ENCODE results near the gene NF2.
A peak's percentile ranks its signal among the peaks of the same experiment; 100 is the strongest.

NF2 gene

DNA sequence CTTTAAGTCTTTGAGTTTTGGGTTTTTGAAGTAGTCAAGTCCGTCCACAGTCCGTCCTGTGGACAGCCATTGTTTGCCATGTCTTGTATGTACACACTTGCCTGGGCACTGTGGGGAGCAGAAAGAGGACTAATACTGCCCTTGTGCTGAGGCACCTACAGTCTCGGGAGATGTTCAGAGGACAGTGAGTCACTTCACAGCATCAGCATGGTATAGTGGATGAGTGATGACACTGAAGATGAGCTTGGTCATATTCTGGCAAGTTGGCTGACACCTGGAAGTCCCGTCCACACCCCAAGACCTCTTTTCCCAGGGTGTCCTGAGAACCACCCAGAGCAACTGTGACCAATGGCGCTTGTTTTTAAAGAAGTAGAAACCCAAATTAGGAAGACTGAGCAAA is 29.2 kb downstream of the NF2 start:
- TF ChIP-seq, protein P1, sequence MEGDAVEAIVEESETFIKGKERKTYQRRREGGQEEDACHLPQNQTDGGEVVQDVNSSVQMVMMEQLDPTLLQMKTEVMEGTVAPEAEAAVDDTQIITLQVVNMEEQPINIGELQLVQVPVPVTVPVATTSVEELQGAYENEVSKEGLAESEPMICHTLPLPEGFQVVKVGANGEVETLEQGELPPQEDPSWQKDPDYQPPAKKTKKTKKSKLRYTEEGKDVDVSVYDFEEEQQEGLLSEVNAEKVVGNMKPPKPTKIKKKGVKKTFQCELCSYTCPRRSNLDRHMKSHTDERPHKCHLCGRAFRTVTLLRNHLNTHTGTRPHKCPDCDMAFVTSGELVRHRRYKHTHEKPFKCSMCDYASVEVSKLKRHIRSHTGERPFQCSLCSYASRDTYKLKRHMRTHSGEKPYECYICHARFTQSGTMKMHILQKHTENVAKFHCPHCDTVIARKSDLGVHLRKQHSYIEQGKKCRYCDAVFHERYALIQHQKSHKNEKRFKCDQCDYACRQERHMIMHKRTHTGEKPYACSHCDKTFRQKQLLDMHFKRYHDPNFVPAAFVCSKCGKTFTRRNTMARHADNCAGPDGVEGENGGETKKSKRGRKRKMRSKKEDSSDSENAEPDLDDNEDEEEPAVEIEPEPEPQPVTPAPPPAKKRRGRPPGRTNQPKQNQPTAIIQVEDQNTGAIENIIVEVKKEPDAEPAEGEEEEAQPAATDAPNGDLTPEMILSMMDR (IDR thresholded peaks at IDR 0.05), result no peak
- no peak for TF ChIP-seq ZFX (IDR thresholded peaks at IDR 0.05; ENCODE audit: borderline replicate concordance)
- no peak overlapping the region for H3K27ac ChIP-seq

DNA sequence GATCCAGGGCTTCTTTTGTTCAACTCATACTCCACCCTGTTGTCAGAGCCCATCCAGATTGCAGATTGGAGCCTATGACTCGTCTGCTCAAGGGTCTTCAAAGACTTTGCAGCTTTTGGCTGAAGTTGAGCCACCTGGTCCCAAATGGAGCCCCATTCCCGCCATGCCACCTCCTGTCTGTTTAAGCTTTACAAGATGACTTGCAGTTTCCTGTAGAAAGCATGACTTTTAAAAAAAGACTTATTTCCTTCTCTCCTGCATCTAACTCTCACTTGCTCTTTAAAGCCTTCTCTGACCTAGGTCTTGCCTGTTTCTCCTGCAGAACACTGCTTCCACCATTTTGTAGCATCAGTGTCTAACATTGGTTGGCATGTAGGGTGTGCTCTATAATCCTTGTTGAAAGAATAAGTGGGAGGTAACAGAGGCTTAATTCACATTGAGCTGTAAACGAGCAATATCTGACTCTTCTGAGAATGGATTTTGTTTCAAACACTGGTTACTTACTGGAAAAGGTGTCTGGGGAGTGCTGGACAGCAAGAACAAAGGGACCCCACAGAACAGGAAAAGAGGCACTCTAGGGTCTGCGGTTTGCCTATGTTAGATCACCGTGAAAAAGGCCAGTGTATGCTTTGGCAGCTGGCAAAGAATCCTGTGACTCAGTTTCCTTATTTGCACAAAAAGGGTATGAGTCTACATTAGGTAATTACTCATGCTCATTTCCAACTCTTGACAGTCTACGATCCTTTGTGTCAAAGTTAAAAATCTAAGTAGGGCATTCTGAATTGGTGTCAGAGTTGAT is 30.3 kb downstream of the NF2 start:
- TF ChIP-seq, protein P1 (IDR thresholded peaks at IDR 0.05), result no peak
- no peak for TF ChIP-seq ZFX (IDR thresholded peaks at IDR 0.05; ENCODE audit: borderline replicate concordance)
- H3K27ac ChIP-seq, result no peak overlapping the region

DNA sequence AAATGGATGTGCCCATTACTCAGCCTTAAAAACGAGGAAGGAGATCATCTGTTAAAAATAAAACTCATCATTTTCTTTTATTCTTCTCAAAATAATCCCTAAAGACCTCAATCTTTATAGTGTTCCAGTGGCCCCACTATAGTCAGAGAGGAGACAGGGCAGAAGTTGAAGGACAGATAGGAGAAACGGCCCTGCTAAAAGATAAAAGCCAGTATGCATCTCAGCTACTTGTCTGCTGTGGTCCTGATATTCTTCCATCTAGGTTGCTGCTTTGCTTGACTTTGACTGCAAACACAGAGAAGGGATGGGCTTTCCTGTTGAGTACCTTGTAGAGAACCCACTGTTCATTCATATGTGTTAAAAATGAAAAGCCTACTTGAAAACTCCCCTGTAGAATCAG is 31.4 kb downstream of the NF2 start:
- no peak for TF ChIP-seq ZFX (IDR thresholded peaks at IDR 0.05; ENCODE audit: borderline replicate concordance)
- TF ChIP-seq, protein P1 (IDR thresholded peaks at IDR 0.05), result no peak
- H3K27ac ChIP-seq, result no peak overlapping the region

DNA sequence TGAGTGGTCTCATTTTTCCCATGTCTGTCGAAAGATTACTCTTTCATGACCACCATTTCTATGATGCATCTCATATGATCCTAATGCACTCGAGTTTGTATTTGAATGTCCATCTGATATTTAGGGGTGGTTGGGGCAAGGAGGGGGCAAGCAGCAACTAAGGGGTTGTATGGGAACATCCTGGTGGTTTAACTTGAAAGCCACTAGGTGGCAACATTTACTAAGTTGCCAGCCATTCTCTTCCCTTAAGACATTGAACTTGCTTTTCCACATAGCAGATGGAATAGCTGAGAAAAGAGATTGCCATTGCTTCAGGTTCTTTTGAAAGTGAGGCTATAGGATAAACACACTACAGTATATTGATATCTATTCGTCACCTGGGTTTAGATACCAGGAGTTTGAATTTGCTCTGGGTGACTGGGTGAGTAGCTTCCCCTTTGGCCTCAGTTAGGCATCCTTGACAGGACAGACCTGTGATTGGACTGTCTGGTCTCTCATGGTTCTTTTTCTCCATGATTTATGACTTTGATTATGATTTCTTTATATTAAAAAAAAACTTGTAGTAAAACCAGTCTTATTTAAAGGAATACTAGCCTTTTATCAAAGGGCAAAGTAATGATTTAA is 32.4 kb downstream of the NF2 start:
- no peak for TF ChIP-seq ZFX (IDR thresholded peaks at IDR 0.05; ENCODE audit: borderline replicate concordance)
- TF ChIP-seq, protein P1 (IDR thresholded peaks at IDR 0.05), result peak; percentile 84
- no peak overlapping the region for H3K27ac ChIP-seq

DNA sequence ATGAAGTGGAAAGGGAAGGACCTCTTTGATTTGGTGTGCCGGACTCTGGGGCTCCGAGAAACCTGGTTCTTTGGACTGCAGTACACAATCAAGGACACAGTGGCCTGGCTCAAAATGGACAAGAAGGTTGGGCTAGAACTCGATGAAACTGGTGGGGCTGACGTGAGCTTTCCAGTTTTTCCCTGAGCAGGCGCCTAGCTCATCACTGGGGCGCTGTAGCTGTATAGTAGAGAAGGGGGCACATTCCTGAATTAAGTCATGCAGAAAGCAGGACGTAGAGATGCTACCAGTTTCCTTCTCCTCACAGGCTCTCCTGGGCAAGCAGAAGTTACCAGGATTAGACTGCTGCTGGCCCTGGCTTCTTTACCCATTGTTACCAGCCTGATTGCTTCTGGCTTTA is 33.3 kb downstream of the NF2 start:
- no peak overlapping the region for H3K27ac ChIP-seq
- TF ChIP-seq, protein P1 (IDR thresholded peaks at IDR 0.05), result no peak
- no peak for TF ChIP-seq ZFX (IDR thresholded peaks at IDR 0.05; ENCODE audit: borderline replicate concordance)

DNA sequence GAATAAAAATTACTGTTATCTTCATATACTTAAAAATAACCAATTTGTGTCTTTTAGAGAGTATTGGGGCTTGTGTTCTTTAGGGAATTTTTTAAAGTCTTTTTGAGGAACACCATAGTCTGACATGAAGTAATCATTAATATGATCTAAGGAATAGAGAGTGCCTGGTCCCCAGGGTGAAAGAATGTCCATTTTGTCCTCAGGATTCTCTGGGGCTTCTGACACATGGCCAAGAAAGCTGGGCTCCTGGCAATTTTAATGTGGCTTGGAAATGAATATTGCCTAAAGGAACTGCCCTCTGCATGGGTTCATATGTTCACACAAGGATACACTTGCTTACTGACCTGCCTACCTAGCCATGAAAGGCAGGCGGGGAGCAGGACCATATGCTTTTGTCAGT is 33.7 kb downstream of the NF2 start:
- TF ChIP-seq ZFX (IDR thresholded peaks at IDR 0.05; ENCODE audit: borderline replicate concordance), result no peak
- TF ChIP-seq, protein P1 (IDR thresholded peaks at IDR 0.05), result no peak

DNA sequence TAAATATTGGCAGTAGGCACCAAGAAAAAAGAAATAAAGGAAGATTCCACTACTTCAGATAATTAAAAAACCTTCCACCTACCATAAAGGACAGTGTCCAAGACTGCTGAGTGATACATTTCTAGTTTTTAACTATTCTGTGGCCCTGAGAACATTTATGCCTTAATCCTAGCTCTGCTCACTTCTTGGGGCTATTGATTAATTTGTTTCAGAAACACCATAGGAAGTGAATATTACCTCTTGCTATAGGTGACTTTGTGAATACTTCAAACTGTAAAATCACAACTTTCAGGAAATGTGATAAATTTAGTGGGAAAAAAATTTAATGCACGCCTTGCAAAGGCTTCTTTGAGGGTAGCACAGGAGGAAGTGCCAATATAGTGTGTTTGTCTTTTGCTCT is 35.2 kb downstream of the NF2 start:
- TF ChIP-seq, protein P1 (IDR thresholded peaks at IDR 0.05), result no peak
- no peak for TF ChIP-seq ZFX (IDR thresholded peaks at IDR 0.05; ENCODE audit: borderline replicate concordance)
- H3K27ac ChIP-seq, result no peak overlapping the region

More for the DNA sequence above, 33.7 kb downstream of the NF2 start:
- H3K27ac ChIP-seq, result no peak overlapping the region
